ELR (cell line): ENCODE data around the gene KLHL40.

Experiments used
- DNase-seq: peaks from one replicate; pipeline ENCODE4 v3.0.0-alpha.2; 2015; ENCODE audit warnings: low read depth

The KLHL40 gene

DNA sequence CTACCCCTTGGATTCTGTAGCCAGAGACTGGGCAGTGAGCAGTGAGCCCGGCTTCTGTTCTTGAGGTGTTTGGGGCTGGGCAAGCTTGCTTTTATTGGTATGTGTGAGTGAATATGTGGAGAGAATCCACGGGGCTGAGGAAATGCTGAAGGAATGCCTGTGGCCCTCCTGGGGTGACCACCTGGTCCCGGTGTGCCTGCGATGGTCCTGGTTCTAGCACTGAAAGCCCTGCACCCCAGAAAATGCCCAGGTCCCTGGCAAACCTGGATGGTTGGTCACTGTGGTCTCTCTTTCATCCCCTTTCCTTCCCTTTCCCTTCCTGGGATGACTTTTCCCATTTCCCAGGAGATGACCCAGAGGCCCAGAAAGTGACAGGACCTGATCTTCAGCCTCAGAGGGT lies 27.7 kb upstream of the KLHL40 start:
- no peak for DNase-seq

DNA sequence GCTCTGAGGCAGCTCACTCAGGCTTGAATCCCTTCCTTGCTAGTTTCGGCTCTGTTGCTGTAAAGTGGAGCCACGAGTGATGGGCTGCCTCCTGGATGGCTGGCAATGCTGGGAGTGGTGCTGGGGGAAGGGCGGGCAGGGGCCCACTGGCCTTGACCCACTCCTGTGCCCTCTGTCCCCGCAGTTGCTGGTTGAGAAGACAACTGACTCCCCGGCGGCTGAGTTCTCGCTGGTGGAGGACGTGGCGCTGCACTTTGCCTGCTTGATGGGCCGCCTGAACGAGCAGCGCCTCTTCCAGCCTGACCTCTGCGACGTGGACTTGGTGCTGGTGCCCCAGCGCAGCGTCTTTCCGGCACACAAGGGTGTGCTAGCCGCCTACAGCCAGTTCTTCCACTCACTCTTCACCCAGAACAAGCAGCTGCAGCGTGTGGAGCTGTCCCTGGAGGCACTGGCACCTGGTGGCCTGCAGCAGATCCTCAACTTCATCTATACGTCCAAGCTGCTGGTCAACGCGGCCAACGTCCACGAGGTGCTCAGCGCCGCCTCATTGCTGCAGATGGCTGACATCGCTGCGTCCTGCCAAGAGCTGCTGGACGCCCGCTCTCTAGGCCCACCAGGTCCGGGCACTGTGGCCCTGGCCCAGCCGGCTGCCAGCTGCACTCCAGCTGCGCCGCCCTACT lies 27.1 kb upstream of the KLHL40 start:
- DNase-seq: no peak

- DNase-seq: no peak
Measured at GRCh38 chr3:42658771-42659390, 26.5 kb upstream of the KLHL40 start.

DNA sequence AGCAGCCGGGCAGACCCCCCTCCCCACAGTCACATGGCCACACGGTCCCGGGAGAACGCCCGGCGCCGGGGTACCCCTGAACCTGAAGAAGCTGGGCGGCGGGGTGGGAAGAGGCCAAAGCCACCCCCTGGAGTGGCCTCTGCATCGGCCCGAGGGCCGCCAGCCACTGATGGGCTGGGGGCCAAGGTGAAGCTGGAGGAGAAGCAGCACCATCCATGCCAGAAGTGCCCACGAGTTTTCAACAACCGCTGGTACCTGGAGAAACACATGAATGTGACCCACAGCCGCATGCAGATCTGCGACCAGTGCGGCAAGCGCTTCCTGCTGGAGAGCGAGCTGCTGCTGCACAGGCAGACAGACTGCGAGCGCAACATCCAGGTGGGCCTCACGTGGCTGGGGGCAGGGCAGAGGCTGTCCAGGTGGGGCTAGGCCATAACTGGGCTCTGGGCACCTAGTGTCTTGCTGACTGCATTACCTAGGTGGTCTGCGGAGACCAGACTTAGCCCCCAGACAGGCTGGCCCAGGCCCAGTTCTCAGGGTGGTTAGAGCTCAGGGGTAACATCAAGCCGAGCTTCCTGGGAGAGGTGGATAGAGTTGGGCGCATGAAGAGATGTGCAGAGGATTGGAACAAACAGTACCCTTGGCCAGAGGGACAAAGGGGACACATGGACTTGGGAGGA lies 25.7 kb upstream of the KLHL40 start:
- DNase-seq: no peak

- peak; percentile 13 for DNase-seq
Measured at GRCh38 chr3:42660131-42660715, 25.1 kb upstream of the KLHL40 start.

GRCh38 chr3:42660898-42661297 lies 24.4 kb upstream of the KLHL40 start:
- peak; percentile 40 for DNase-seq

GRCh38 chr3:42661593-42662022 lies 23.7 kb upstream of the KLHL40 start:
- DNase-seq: no peak

DNA sequence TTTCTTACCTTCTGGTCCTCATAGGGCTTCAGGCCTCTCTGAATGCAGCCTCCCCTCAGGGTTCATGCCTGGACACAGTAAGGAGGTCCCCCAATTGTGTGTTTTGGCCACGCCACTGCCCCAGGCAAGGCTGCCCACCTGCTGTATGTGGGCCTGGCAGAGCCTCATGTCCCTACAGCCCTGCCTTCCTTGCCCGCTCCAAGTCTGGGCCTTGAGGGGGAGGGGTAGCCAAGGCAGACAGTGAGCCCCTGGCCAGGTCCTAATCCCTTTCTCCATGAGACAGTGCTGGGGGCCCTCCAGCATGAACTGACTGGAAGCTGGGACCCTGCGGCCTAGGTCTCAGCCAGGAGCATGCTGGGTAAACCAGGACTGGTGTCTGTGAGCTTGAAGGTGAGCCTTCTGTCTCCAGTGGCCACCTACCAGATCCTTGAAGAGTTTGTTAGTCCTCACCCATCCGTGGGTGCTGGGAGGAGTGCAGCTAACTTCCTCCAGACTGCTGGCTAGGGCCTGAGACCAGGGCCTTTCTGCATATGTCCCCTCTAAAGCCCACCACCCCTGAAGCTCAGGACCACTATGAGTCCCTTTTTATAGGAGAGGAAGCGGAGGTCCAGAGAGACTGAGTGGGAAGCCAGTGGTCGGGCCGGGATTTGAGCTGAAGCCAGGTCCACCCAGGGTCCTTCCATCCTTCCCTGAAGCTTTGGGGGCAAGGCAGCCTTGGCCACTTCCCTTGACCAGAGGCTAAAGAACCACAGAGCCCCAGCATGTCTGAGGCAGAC lies 23.1 kb upstream of the KLHL40 start:
- no peak for DNase-seq

DNA sequence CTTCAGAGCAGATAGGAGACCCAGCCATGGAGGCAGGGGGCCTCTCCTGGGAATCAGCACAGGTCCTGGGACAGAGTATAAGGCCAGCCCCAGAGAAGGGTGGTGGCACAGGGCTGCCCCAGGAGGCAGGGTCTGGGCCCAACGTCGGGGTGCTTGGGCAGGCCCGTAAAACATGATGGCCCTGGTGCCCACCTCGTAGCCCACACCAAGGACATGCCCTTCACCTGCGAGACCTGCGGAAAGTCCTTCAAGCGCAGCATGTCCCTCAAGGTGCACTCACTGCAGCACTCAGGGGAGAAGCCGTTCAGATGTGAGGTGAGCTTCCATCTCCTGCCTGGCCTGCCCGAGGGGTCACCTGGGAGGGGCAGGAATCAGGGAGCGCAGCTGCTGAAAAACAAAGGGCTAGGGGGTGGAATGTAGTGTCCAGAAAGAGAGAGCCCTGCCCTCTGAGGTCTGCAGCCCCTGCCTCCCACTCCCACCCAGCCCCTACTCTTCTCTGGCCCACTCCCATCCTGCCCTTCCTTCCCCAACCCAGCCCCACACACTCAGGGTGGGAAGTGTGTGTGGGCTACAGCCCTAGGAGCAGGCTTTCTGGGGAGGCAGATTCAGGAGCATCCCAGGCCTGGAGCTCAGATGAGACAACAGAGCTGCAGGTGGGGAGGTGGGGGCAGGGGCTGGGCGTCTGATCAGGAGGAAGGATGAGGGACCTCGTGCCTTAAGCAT lies 22.4 kb upstream of the KLHL40 start:
- DNase-seq: no peak

DNA sequence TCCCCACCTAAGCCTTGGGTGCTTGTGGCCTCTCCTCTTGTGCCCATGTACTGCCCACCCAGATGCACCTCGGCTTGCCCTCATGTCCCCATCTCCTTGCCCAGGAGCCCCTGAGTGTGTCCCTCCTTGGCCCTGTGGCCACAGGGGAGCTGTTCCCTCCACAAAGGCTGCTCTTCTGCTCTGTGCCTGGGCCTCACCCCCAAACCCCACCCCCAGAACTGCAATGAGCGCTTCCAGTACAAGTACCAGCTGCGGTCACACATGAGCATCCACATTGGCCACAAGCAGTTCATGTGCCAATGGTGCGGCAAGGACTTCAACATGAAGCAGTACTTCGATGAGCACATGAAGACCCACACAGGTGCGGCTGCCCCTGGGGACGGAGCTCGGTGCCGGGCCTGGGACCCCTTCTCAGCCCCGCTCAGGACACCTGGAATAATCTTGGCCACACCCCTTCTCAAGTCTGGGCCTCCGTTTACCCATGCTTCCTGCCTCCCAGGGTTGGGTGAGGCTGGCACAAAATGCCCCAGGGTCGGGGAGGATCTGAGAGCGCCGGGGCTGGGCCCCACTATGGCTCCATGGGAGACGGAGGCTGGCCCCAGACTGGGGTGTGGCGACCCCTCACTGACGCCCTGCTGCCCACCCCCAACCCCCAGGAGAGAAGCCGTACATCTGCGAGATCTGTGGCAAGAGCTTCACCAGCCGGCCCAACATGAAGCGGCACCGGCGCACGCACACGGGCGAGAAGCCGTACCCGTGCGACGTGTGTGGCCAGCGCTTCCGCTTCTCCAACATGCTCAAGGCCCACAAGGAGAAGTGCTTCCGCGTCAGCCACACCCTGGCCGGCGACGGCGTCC lies 21.5 kb upstream of the KLHL40 start:
- DNase-seq: no peak

DNA sequence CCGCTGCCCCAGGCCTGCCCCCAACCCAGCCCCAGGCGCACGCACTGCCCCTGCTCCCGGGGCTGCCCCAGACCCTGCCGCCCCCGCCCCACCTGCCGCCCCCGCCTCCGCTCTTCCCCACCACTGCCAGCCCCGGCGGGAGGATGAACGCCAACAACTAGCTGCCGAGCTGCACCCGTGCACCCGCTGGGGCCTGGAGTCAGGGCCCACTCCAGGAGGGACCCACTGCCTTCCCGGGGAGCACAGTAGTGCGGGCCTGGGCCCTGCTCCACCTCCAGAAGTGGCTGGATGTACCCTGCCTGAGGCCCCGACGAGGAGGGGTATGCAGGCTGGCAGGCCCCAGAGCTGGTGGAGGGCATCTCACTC lies 20.9 kb upstream of the KLHL40 start:
- no peak for DNase-seq

GRCh38 chr3:42665050-42665878 lies 20.1 kb upstream of the KLHL40 start:
- DNase-seq: no peak

- DNase-seq: no peak
Measured at GRCh38 chr3:42666022-42666421, 19.3 kb upstream of the KLHL40 start.

DNA sequence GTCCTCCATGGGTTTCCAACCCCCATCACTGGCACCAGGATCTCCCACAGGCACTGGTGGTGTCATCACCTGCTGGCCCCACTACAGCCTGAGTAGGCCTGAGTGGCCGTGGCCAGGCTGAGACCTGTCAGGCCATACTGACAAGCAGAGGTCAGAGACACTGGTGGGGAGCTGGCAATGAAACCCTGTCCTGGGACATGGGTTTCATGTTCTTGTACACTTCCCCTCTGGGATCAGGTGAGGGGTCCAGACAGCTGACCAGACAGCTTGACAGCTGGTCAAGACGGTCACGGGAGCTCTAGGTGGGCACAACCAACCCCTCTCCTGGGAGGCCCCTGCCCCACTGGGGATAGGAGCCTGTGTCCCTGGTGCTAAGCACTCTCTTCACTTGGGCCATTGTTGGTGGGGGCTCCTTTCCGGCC lies 18.7 kb upstream of the KLHL40 start:
- DNase-seq: no peak

- DNase-seq: no peak
Measured at GRCh38 chr3:42667096-42667522, 18.2 kb upstream of the KLHL40 start.

GRCh38 chr3:42667523-42668412 lies 17.6 kb upstream of the KLHL40 start:
- no peak for DNase-seq

- DNase-seq: no peak
Measured at GRCh38 chr3:42668413-42668760, 16.9 kb upstream of the KLHL40 start.

DNA sequence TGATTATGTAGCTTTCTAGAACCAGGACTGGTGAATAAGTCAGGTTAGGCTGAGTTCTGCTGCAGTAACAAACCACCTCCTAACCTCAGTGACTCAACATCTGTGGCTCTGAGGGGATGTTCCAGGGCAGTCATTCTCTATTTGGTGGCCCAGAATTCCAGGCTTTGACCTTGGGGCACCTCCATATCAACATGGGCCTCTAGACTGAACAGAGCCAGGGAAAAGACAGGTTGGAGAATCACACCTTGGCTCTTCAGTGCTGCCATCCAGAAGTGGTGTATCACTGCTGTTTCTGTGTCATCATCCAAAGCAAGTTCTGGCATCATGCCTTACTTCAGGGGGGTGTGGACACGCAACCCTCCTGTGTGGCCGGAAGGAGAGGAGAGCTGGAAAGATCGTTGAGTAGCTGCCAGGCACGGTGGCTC lies 16.5 kb upstream of the KLHL40 start:
- DNase-seq: no peak
